Activated CD8-positive, alpha-beta memory T cell treated with anti-CD3 and anti-CD28 coated beads, Interleukin-2, amount 50 U/mL, for 24 hours (primary cell): Measurements from ENCODE around the gene ZDHHC8.

Source experiments
- DNase-seq: peaks from one replicate; pipeline ENCODE4 v3.0.0-alpha.2; 2020; ENCODE audit errors: extremely low read depth

The ZDHHC8 gene, protein sequence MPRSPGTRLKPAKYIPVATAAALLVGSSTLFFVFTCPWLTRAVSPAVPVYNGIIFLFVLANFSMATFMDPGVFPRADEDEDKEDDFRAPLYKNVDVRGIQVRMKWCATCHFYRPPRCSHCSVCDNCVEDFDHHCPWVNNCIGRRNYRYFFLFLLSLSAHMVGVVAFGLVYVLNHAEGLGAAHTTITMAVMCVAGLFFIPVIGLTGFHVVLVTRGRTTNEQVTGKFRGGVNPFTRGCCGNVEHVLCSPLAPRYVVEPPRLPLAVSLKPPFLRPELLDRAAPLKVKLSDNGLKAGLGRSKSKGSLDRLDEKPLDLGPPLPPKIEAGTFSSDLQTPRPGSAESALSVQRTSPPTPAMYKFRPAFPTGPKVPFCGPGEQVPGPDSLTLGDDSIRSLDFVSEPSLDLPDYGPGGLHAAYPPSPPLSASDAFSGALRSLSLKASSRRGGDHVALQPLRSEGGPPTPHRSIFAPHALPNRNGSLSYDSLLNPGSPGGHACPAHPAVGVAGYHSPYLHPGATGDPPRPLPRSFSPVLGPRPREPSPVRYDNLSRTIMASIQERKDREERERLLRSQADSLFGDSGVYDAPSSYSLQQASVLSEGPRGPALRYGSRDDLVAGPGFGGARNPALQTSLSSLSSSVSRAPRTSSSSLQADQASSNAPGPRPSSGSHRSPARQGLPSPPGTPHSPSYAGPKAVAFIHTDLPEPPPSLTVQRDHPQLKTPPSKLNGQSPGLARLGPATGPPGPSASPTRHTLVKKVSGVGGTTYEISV

DNA sequence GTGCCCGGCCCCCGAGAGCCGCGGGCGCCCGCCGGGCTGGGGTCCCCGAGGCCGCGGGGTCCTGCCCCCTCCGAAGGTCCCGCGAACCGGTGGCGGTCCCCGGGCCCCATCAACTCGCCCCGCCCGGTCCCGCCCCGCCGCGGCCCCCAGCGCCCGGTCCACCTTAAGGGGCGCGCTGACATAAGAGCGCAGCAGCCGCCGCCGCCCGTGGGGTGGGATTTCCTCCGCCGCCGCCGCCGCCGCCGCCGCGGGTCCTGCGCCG lies at the start of gene ZDHHC8:
TSS of gene ZDHHC8 (plus strand) at position 208 of the 262 bp plus-strand sequence. CDS start 144 bp downstream, outside the sequence.
- no peak for DNase-seq

DNA sequence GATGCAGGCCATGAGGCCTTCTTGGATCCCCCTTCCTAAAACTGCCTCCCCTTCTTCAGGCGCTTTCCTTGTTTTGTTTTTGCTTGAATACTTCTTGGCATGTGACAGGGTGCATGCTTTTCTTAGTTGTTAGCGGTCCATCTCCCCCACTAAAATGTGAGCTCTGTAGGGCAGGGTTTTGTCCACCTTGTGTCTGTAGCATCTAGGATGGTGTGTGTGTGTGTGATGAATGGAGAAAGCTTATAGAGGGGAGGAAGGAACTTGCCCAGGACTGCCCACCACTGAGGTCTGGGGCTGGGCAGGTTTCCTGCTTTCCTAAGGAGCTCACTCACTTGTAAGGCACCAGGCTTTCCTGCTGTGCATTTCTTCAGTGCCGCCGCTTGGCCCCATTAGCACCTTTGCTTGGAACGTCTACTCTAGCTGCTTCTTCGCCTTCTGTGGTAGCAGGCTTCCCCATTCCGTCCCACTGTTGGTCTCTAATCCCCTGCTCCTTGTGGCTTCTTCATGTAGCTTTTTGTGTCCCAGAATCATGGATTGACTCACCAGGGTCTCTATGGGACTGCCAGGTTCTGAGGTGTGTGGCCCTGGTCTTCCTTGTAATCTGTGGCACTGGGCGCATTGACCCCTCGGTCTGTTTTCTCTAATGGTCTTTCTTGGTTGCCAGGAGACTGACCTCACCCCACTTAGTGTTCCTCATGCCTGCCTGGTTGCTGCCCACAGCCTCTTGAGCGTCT lies 48.3 kb upstream of the ZDHHC8 start:
- no peak for DNase-seq

DNA sequence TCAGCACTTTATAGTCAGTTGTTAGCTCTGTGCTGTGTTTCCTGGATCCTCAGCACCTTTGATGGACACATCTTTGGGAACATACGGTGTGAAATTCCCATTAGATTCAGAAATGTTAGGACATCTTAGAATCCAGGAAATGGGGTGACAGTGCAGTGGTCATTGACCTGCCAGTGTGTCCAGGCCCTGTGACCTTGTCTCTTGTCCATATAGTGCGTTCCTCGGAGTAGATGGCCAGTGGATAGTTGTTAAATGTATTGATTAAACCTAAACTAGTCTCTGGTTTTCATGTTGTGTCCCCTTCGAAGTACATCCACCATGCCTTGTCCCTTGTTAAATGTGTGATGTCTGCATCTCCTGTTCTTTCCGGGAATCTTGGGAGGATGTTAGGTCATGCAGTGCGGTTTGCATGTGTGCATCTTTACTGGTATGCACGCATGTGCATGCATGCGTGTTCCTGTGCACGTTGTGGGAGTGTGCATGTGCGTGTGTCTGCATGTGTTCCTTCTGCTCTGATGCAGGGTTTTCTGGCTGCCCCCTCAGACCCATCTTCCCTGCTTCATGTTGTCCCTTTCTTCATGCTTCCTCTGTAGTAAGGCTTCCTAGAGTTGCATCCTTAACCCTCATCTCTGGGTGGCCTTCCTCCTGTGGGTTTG lies 47.6 kb upstream of the ZDHHC8 start:
- no peak for DNase-seq

DNA sequence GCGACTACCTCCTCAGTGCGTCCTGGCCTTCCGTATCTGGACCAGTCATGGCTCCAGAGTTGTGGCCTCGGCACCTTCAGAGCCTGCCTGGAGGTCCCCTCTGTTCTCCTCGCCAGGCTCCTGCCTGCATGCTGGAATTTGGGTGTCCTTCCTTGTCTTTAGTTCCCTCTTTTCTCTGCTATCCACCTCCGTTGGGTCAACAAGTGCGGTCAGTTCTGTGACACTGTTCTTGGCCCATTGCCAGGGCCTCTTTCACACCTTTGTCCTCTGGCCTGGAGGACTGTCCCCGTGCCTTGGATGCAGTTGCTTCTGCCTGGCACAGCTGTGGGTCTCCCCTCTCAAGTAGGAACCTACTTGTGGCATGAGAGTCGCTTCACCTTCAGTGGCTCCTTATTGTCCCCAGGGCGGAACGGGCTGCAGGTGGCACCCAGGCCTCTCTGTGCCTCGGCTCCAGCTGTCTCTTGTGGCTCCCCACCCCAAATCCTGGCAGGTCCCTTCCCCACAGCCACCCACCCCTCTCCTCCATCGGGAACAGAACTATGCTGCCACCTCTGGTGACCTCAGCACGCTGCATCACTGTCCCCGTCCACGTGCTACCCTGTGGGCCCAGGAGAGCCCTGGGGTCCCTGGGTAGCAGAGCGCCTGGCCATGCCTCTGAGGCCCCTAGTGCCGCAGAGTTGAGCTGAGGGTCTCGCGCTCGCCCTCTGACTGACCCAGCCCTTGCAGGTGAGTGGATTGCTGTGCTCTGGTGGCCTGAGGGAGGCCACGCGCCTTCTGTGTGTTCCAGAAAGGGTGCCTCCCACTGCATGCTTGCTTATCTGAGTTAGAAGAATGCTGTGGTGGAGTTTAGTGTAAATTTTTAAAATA lies 46.8 kb upstream of the ZDHHC8 start:
- DNase-seq, result no peak

DNA sequence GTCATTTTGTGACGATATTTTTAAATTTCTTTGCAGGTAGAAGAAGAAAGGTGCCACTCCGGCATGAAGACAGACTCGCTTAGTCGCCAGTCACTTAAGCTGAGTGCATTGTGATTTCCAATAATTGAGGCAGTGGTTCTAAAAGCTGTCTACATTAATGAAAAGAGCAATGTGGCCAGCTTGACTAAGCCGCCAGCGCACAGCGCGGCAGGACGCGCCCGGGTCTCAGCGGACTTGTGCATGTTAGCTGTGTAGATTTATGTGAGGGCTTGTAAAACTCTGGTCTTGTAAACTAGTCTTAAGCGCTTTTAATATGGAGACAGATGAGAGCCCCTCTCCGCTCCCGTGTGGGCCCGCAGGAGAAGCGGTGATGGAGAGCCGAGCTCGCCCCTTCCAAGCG lies 46.0 kb upstream of the ZDHHC8 start:
- DNase-seq, result no peak

DNA sequence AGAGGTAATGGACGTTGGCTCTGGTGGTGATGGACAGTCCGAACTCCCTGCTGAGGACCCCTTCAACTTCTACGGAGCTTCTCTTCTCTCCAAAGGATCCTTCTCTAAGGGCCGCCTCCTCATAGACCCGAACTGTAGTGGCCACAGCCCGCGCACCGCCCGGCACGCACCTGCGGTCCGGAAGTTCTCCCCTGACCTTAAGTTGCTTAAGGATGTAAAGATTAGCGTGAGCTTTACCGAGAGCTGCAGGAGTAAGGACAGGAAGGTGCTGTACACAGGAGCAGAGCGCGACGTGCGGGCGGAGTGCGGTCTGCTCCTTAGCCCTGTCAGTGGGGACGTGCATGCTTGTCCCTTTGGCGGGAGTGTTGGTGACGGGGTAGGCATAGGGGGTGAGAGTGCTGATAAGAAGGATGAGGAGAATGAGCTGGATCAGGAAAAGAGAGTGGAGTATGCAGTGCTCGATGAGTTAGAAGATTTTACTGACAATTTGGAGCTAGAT lies 45.5 kb upstream of the ZDHHC8 start:
- no peak for DNase-seq

DNA sequence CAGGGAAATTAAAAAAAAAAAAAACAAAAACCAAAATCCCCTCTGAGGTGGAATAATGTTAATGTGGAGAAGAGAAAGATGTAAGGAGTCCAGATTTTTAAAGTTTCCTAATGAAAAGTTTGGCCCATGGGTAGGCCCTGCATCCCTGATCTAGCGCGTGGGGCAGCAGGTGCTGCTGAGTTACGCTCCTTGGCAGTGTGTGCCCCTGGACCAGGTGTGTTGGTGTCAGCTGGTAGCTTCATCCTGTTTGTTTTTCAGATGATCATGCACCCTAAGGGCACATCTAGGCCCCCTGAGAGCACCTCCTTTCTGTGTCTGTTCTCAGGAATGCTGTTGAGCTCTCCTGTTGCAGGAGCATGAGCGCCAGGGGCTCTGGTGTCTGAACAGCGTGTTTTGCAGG lies 44.8 kb upstream of the ZDHHC8 start:
- DNase-seq, result no peak

DNA sequence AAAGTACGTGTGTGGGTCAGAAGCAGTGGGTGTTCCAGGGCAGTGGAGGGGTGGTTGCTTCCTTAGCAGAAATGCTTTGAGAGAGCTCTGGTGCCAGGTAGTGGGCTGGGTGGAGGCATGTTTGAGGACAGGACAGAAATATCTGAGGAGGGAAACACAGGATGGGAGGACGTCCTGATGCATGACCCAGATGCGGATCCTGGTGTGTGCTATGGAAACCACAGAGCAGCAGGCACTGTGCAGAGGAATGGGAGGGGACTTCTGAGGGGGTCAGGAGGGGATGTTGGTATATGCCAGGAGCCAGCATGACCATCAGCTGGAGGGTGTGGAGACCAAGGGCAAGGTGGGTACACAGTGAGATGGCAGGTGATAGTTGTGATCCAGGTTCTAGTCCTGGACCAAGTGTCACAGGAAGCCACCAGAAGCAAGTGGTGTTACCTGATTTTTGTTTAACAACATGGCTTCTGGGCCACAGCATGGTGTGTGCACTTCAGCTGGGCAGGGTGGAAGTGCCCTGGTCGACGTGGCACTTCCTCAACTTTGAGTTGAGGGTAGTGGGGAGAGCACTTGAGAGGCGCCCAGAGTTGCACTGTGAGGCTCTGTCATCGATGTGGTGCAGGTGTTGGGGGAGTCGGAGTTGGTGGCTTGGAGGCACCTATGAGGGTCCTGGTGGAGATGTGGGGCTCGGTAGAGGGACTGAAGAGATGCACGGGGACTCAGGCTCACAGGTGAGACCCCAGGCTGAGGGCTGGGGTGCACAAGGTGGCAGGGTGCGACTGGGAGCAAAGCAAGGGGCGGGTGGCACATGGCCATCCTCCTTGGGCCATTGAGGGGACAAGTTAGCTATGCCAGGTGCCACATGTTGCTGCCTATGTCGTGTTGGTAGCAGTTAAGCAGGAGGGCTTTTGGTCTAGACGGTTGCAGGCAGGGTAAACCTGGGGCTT lies 44.0 kb upstream of the ZDHHC8 start:
- DNase-seq, result no peak

DNA sequence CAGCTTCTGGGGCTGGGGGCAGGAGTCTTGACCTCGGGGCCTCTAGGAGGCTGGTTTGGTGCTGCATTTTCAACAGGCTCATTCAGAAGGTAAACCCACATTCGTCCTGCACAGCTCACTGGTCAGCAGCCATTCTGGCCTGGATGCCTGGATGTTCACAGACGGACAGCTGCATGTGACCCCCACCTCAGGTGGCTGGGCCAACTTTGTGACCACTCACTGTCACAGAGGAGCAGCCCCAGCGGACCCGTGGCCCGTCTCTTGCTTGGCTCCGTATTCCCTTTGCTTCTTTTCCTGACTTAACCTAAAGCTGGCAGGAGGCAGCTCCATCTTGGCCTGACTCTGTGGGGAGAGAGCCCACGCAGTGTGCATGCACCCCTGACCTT lies 43.3 kb upstream of the ZDHHC8 start:
- no peak for DNase-seq

DNA sequence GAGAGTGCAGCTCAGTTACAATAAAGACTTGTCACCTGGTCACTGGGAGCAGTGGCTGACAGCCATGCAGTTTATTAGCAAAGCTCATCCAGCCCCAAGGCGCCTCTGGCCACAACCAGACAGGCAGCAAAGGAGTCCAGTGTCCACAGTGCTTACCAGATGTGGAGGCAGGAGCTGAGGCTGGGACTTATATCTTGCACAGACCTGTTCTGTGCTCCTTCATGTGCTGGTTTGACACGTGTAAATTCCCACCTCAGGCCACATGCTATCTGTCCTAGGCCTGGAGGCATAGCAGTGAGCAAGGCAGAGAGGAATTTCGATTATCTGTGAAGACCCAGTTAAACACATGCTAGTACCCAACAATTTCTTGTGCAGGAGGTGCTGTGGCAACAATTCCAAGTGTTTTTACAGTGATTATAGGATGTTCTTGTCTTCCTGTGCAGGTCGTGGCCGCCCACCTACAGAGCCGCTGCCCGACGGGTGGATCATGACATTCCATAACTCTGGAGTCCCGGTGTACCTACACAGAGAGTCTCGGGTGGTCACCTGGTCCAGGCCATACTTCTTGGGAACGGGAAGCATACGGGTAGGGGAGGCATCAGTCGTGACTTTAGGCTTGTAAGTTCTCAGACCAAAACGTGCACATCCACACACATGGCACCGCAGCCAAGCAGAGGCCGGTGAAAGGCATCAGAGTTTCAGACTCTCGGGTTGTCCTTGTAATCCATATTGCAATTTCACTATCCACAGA lies 42.2 kb upstream of the ZDHHC8 start:
- no peak for DNase-seq

DNA sequence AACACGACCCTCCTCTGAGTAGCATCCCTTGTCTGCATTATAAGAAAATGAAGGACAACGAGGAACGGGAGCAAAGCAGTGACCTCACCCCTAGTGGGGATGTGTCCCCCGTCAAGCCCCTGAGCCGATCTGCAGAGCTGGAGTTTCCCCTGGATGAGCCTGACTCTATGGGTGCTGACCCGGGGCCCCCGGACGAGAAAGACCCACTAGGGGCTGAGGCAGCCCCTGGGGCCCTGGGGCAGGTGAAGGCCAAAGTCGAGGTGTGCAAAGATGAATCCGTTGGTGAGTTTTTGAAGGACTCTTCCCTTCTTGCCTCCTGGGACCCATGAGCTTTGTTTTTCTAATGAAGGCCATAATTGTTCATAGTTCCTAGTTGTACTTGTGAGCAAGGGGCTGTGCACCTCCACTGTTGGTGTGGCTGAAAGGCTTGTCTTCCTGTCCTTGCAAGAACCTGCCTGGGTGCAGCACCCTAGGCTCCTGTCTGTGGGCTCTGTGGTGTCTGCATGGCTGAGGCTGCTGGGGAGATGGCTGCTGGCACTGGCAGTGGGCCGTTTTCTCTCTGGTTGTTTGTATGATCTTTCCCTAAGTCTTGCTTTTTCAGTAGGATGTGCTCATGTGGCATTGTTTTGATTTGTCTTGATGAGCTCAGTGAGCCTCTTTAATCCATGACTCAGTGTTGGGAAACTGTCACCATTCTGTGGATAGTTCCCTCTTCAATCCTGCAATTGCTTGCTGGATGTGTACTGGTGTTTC lies 41.5 kb upstream of the ZDHHC8 start:
- no peak for DNase-seq

DNA sequence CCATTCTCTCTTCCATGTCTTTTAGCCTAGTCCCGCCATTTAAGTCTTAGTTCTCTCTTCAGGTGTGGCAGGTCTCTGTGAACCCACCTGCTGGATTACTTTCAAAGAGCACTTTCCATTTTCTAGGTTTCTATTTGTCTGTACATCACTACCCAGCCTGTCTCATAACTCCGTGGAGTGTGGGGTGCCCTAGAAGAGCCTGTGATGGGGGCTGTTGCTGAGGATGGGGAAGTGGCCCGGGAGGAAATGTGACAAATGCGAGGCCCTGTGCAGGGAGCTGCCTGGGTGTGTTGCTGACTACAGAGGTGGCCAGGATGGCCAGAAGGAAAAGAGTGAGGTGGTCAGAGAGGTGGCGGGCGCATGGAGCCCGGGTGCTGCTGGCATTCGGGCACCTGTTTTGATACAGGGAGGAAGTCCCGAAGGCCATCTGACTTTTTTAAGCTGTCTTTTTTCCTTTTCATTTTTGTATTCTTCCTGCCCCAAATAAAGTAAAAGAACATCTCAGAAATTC lies 40.8 kb upstream of the ZDHHC8 start:
- DNase-seq, result no peak

DNA sequence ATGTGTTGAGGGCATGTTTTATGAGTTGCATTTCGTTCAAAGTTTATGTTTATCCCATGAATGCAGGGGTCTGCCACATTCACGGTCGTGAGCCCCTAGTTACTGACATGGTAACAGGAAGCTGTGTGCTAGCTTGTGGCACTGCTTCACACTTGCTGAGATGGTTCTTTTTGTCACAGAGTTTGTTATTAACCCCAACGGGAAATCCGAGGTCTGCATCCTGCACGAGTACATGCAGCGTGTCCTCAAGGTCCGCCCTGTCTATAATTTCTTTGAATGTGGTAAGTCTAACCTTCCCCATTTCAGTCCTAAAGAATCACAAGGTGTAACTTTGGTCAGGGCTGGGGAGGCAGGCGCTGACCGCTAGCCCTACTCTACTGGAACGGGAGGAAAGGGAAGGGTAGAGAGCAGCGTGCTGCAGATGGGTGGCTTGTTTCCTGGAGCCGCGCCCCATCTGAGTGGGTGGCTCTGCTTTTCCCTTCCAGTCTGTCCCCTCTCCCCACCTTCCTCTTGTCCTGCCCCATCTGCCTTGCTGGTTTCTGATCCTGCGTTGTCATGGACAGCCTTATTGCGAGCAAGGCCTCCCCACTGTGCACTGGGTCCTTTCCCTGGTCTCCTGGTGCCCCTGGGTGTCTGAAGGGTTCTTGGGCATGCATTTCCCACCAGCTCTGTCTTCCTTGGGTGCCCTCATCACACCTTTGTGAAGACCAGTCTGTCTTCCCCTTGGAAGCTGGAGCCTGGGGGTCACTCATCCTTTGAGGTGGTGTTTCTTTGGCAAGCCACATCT lies 39.7 kb upstream of the ZDHHC8 start:
- DNase-seq, result no peak

DNA sequence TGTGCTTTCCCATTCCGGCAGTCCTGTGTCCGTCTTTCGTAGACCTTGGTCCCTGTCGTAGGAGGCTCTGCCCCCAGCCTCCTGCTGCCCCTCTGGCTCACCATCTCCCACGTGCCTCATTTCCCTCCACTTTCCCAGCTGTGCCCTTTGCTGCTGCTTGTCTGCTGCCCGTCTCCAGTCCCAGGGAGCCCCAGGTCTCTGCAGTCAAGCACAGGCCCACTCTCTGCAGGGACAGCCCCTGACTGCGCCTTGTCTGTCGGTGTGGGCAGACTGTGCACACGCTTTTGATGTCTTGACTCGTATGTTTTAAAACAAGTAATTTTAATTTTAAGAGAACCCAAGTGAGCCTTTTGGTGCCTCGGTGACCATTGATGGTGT lies 39.1 kb upstream of the ZDHHC8 start:
- no peak for DNase-seq

DNA sequence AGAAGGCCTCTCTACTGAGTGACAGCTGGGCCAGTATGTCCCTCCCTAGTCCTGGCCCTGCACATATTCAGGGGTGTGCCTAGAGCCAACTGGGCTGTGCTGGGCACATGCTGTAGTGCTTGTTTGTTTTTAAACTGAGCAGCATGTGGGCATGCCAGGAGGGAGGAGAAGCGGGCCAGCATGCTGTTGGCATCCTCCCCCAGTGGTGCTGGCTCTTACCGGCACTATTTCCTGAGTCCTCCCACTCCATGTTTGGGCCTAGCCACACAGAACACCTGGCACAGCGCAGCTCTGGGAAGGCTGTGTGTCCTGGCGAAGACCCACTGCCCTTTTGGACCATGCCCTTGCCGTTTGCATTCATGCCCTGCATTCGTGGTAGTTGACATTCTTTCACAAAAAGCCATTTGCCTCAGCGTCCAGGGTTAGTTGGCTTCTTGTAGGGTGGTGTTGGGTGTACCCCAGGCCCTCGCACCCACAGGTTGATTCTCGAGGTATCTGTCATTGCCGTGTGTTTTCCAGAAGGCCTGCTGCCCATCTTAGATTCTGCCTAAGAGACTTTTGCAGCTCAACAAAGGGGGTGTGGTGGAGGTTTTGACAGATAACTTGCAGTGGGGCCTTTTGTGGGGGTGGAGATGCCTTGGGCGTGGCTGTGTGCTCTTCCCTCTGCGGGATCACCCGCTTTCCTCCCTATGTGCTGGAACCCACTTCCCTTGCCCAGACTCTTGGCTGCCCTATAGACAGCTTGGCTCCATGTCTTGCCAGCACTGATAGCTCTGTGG lies 38.0 kb upstream of the ZDHHC8 start:
- DNase-seq, result no peak

DNA sequence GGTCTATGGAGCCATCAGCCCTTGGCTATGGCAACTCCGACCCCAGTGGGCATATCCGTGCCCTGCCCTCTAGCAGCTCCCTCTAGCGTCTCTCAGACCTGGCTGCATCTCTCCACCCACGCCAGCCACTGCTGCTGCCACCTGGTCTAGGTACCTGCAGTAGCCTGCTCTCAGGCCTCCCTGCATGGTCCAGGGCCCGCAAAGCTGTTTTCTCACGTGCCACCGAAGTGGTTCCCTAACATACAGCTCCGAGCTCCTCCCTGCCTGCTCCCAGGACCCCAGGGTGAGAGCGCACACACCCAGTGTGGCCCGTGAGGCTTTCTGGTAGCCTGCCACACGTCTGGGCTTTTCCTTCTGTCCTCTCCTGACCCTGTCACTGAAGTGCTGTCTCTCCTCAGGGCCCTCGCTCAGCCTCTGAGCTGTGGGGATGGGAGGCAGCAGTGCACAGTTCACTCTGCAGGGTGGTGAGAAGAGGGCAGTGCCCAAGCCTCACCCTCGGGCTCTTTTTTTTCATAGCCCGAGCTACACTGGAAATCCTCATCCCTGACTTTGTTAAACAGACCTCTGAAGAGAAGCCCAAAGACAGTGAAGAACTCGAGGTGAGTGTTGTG lies 37.3 kb upstream of the ZDHHC8 start:
- DNase-seq, result no peak
